Femur (tissue), 1 donor: Measurements from ENCODE around the gene KLHL30.

Experiments
- DNase-seq: peaks from one replicate; pipeline ENCODE4 v3.0.0-alpha.2; 2017

The KLHL30 gene

DNA sequence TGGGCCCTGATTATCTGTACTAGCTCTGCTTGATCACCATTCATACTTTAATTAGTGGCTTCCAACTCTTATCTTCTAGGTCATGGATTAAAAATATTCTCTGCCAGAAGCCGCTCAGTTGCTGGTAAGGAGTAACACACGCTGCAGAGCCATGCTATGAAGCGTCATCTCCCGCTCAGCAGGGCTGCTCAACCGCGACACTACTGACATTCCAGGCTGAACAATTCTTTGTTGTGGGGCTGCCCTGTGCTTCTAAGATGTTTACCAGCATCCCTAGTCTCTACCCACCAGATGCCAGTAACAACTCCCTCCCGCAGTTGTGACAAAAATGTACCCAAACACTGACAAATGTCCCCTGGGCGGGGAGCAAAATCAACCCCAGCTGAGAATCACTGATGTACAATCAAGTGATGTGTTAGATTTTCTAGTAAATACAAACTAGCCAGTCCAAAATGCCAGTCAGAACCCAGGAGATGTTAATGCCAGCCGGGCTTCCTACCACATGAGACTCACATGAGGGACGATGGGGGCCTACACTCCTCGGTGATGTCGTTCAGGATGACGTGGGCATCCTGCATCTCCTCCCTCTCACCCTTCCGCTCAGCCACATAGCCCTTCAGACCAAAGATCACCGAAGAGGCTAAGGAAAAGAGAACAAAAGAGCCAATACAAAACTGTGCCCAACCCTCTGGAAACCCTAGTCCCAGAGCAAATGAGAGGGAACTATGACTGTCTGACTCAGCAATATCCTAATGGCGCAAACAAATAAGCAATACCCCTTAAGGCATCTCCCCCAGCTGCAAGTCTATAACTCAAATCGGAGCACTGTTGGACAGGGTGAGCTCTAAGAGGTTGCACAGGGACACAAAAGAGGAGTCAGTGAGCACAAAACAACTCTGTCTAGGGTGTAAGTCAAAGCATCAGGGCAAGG is 49.4 kb downstream of the KLHL30 start:
- no peak for DNase-seq

DNA sequence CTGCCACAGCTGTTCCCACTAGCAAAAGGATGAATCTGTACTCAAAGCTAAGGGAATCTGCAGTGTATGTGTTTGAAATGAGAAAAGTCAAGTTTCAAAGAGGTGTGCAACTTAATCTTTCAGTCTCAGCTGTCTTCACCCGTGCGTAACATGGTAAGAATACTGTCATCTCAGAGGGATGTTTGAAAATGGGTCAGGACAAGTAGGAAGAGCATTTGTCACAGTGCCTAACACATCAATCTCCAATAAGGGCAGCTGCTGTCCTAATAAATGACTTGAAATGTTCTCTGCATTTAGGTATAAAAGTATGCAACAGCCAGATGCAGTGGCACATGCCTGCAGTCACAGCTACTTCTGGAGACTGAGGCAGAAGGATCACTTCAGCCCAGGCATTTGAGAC is 52.0 kb downstream of the KLHL30 start:
- DNase-seq: no peak
